GM15510 (cell line): ENCODE data around the gene CCL7.

Source experiments
- POLR2A ChIP-seq: IDR thresholded peaks from 3 replicates; pipeline ENCODE4 v1.6.1; 2011; ENCODE audit warnings: borderline replicate concordance; ENCODE audit not compliant: insufficient read length; ENCODE audit errors: extremely low read depth

CCL7 gene

GRCh38 chr17:34243364-34244320 is 26.4 kb upstream of the CCL7 start:
- no peak for TF ChIP-seq POLR2A

DNA sequence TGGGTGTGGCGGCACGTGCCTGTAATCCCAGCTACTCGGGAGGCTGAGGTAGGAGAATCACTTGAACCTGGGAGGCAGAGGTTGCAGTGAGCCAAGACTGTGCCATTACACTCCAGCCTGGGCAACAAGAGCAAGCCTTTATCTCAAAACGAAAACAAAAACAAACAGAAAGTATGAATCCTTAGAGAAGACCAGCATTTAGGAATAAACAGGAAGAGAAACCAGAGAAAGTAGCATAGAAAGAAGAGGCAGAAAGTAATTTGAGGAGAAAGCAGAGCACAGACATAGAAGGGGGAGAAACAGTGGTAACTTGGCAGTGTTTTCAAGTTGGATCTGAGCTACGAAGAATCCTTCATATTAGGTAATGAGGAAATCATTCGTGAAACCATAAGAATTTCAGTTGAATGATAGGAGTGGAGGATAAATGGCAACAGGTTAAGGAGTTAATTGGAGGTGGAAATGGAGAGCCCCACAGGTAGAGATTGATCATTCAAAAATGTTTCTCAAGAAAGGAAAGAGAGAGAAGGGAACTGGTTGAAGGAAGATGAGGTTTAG is 24.6 kb upstream of the CCL7 start:
- TF ChIP-seq POLR2A: no peak

- TF ChIP-seq POLR2A: no peak
Measured at GRCh38 chr17:34246446-34246845, 23.6 kb upstream of the CCL7 start.

DNA sequence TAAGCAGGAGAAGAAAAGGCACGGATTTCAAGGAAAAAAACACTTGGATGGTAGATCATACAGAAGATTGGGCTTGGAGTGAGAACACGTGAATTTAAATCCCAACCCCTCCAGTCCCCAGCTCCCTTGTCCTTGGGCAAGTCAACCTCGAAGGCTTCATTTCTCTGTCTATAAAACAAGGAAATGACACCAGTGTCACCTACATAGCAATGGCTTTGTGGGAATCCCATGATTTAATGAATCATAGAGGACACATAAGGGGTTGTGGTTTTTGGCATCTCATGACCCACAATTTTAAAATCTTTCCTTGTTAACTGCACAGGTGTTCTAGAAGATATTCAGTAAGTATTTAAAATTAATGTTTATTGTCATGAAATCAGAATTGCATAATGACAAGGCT is 23.1 kb upstream of the CCL7 start:
- TF ChIP-seq POLR2A: no peak

DNA sequence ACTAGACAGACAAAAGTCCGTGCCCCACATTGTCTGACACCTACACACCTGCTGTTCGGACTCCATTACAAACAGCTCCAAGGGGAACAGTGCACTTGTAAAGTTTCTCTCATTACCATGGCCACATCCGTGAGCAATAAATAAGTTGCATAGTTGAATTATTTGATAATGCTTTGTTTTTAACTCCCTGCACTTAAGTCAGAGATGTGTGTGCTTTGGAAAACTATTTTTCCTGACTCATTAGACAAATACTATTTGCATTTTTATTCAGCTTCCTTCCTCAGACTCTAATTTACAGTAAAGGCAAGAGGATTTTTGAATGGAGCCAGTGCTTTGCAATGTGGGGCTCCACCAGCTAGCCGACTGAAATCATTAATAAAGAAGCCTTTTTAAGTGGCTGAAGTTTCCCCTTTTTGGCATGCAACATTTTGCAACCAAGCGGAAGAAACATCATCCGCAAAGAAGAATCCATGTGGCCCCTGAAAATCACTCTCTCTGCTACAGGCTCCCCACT is 21.5 kb upstream of the CCL7 start:
- no peak for TF ChIP-seq POLR2A

DNA sequence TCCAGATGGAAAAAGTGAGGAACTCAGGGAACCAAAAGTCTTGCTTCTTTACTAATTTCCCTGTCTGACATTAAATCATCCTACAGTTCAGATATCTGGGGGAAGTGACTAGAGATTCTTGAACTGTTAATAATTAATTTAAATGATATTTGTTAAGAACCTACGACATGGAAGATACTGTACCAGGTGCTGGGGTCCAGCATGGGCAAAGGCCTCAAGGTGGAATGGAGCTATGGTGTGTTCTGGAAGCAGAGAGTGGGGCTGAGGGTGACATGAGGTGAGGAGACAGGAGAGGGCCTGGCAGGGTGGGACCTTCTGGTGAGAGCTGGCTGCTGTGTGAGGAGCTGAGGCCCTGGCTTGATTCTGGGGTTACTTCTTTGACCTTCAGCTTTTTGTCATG is 21.0 kb upstream of the CCL7 start:
- no peak for TF ChIP-seq POLR2A

- TF ChIP-seq POLR2A: no peak
Measured at GRCh38 chr17:34249478-34249877, 20.5 kb upstream of the CCL7 start.

DNA sequence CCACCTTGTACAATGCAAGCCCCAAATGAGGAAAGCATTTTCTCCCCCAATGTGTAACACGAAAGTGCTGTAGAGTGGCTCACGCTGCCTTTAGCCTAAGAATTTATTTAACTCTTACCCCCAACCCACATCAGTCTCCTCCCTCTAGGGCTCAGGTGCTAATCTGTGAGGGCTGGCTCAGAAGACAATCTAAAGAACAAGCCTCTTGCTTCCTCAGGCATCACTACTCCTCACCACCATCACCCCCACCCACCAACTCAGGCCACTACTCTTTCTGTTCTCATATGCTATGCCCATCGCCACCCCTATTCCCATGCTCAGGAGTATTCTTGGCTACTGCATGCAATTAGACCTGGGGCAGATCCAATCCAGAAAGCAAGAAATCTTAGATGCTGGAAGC is 18.8 kb upstream of the CCL7 start:
- no peak for TF ChIP-seq POLR2A

- TF ChIP-seq POLR2A: no peak
Measured at GRCh38 chr17:34252095-34252443, 18.0 kb upstream of the CCL7 start.

DNA sequence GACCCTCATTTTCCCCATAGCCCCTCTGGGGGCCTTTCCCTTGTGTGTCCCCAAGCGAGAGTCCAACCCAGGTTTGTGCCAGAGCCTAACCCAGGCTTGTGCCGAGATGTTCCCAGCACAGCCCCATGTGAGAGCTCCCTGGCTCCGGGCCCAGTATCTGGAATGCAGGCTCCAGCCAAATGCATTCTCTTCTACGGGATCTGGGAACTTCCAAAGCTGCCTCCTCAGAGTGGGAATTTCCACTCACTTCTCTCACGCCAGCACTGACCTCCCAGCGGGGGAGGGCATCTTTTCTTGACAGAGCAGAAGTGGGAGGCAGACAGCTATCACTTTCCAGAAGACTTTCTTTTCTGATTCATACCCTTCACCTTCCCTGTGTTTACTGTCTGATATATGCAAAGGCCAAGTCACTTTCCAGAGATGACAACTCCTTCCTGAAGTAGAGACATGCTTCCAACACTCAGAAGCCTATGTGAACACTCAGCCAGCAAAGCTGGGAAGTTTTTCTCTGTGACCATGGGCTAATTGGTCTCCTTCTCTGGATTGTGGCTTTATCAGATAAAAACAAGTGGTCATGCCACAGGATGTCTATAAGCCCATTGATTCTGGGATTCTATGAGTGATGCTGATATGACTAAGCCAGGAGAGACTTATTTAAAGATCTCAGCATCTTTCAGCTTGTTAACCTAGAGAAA is 17.4 kb upstream of the CCL7 start:
- TF ChIP-seq POLR2A: no peak

GRCh38 chr17:34253139-34253525 is 16.9 kb upstream of the CCL7 start:
- TF ChIP-seq POLR2A: no peak

GRCh38 chr17:34254146-34254545 is 15.9 kb upstream of the CCL7 start:
- no peak for TF ChIP-seq POLR2A

GRCh38 chr17:34254651-34255380 is 15.2 kb upstream of the CCL7 start, which contains the start of gene CCL2:
TSS of gene CCL2 (plus strand) at chr17:34255285. CDS start at chr17:34255350, 65 bp downstream.
- TF ChIP-seq POLR2A: no peak

DNA sequence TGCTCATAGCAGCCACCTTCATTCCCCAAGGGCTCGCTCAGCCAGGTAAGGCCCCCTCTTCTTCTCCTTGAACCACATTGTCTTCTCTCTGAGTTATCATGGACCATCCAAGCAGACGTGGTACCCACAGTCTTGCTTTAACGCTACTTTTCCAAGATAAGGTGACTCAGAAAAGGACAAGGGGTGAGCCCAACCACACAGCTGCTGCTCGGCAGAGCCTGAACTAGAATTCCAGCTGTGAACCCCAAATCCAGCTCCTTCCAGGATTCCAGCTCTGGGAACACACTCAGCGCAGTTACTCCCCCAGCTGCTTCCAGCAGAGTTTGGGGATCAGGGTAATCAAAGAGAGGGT is 14.7 kb upstream of the CCL7 start:
- TF ChIP-seq POLR2A: no peak

- TF ChIP-seq POLR2A: no peak
Measured at GRCh38 chr17:34255841-34256240, 14.2 kb upstream of the CCL7 start.
